HCT116 (cell line): ENCODE data around the gene SSNA1. TPM values are rescaled to one million over a fixed set of nuclear protein-coding genes. Genes with fewer than 3 reads are reported as not detected.

Experiments
- ATAC-seq: fragments of 200-7000 bp; cut with Tn5 transposase; 2 replicates; pipeline ENCODE4 v1.9.1; 2020; ENCODE audit warnings: mild to moderate bottlenecking, moderate library complexity
- BruUV-seq: library from RNA; stranded (reverse); fragments of 400-500 nt; replicated peaks from 2 replicates; lab custom pipeline; 2021; lab: Mats Ljungman, UMichigan
- CTCF ChIA-PET: fragments of 300-600 bp; sonication (Branson Sonifier 250); formaldehyde crosslinking; loops from one replicate; lab custom pipeline; 2021; ENCODE audit warnings: antibody characterized with exemption; lab: Charles Lee
- POLR2A ChIA-PET: fragments of 300-600, 350-600 bp; sonication (Branson Sonifier 250); formaldehyde crosslinking; loops from one replicate; lab custom pipeline; 2021; ENCODE audit warnings: antibody characterized with exemption; lab: Charles Lee
- RAD21 ChIA-PET, 2 experiments: fragments of 300-600 bp; sonication (Branson Sonifier 250); formaldehyde crosslinking; loops; one replicate each; lab custom pipeline; 2023; ENCODE audit warnings: low total read pairs in 2 of 2; ENCODE audit not compliant: uncharacterized antibody in 2 of 2, unreplicated experiment in 2 of 2, low non-redundant PET in 1 of 2; lab: Charles Lee
- DNase-seq: peaks from one replicate; pipeline ENCODE4 v3.0.0-alpha.2; 2010; ENCODE audit warnings: low read depth, low spot score
- H2AFZ ChIP-seq: fragments of 200-600 bp; shearing (Covaris generic), sonication (generic); 2 replicates; pipeline ENCODE4 v1.6.1; 2017; ENCODE audit warnings: low read depth, mixed run types, mixed read lengths, antibody characterized with exemption, low read length; ENCODE audit not compliant: poor library complexity, severe bottlenecking
- H3K27ac ChIP-seq: 2 replicates; pipeline ENCODE4 v1.5.1; 2012; ENCODE audit warnings: low read depth, low read length
- H3K27me3 ChIP-seq: fragments of 200-600 bp; sonication (generic); 2 replicates; pipeline ENCODE4 v1.6.1; 2016; ENCODE audit warnings: mixed run types, low read length, mixed read lengths; ENCODE audit not compliant: insufficient read depth
- H3K36me3 ChIP-seq, 2 experiments: fragments of 200-500 bp in 1 of 2; fragments of 200-600 bp in 1 of 2; sonication (Bioruptor generic) in 1 of 2; sonication (generic) in 1 of 2; 2 replicates each; pipeline versions ENCODE4 v1.5.1 to v1.6.1; 2014 to 2016; ENCODE audit warnings: low read length in 2 of 2, inconsistent platforms in 1 of 2, mixed read lengths in 1 of 2, mixed run types in 1 of 2; ENCODE audit not compliant: insufficient read depth in 2 of 2, control insufficient read depth in 1 of 2
- H3K4me1 ChIP-seq, 2 experiments: fragments of 200-600 bp in 1 of 2; sonication (generic) in 1 of 2; 2 replicates each; pipeline versions ENCODE4 v1.5.1 to v1.6.1; 2012 to 2017; ENCODE audit warnings: low read length in 2 of 2, inconsistent platforms in 1 of 2, mild to moderate bottlenecking in 1 of 2, mixed read lengths in 1 of 2, mixed run types in 1 of 2, moderate library complexity in 1 of 2; ENCODE audit not compliant: insufficient read depth in 2 of 2, control insufficient read depth in 1 of 2
- H3K4me2 ChIP-seq: fragments of 200-600 bp; sonication (generic); 2 replicates; pipeline ENCODE4 v1.6.1; 2017; ENCODE audit warnings: mixed run types, low read length, mixed read lengths
- H3K4me3 ChIP-seq, 2 experiments: fragments of 200-600 bp in 1 of 2; sonication (generic) in 1 of 2; replicated peaks in 1 of 2; 2 replicates each; pipeline ENCODE4 v1.5.1; 2011 to 2016; ENCODE audit warnings: low read length in 2 of 2, control low read depth in 1 of 2, low read depth in 1 of 2, mild to moderate bottlenecking in 1 of 2, mixed read lengths in 1 of 2, mixed run types in 1 of 2
- H3K79me2 ChIP-seq: fragments of 200-600 bp; sonication (generic); 2 replicates; pipeline ENCODE4 v1.6.1; 2017; ENCODE audit warnings: mild to moderate bottlenecking, mixed run types, low read length, moderate library complexity, mixed read lengths; ENCODE audit not compliant: insufficient read depth
- H3K9ac ChIP-seq: fragments of 200-600 bp; sonication (generic); 2 replicates; pipeline ENCODE4 v1.6.1; 2016; ENCODE audit warnings: low read length, mixed read lengths
- H3K9me2 ChIP-seq: fragments of 200-600 bp; sonication (generic), shearing (Covaris generic); 2 replicates; pipeline ENCODE4 v1.6.1; 2017; ENCODE audit warnings: mixed run types, mild to moderate bottlenecking, moderate library complexity; ENCODE audit not compliant: insufficient read depth
- H3K9me3 ChIP-seq, 2 experiments: fragments of 200-500 bp in 1 of 2; fragments of 200-600 bp in 1 of 2; sonication (Bioruptor generic) in 1 of 2; sonication (generic) in 1 of 2; 2 replicates each; pipeline ENCODE4 v1.6.1; 2014 to 2017; ENCODE audit warnings: low read length in 2 of 2, mixed read lengths in 2 of 2, inconsistent platforms in 1 of 2, low read depth in 1 of 2, mild to moderate bottlenecking in 1 of 2, mixed run types in 1 of 2, moderate library complexity in 1 of 2; ENCODE audit not compliant: control insufficient read depth in 1 of 2, insufficient read depth in 1 of 2
- H4K20me1 ChIP-seq: fragments of 200-600 bp; sonication (generic), shearing (Covaris generic); 2 replicates; pipeline ENCODE4 v1.6.1; 2017; ENCODE audit warnings: mixed run types, mild to moderate bottlenecking, moderate library complexity; ENCODE audit not compliant: insufficient read depth
- CBX3 ChIP-seq: IDR thresholded peaks from 2 replicates; pipeline ENCODE4 v1.6.1; 2012; ENCODE audit warnings: low read depth
- CEBPB ChIP-seq: IDR thresholded peaks from 2 replicates; pipeline ENCODE4 v1.6.1; 2012; ENCODE audit warnings: low read depth
- EGR1 ChIP-seq: IDR thresholded peaks from 2 replicates; pipeline ENCODE4 v1.6.1; 2012; ENCODE audit warnings: low read depth
- EZH2phosphoT487 ChIP-seq: fragments of 200-600 bp; IDR thresholded peaks from 2 replicates; pipeline ENCODE4 v1.6.1; 2018; ENCODE audit warnings: antibody characterized with exemption, borderline replicate concordance
- JUND ChIP-seq: IDR thresholded peaks from 2 replicates; pipeline ENCODE4 v1.6.1; 2012
- POLR2AphosphoS5 ChIP-seq: IDR thresholded peaks from 2 replicates; pipeline ENCODE4 v1.6.1; 2011; ENCODE audit warnings: mild to moderate bottlenecking, low read depth, low read length, moderate library complexity
- SIN3A ChIP-seq: IDR thresholded peaks from 2 replicates; pipeline ENCODE4 v1.6.1; 2012; ENCODE audit warnings: low read depth
- SRF ChIP-seq: IDR thresholded peaks from 2 replicates; pipeline ENCODE4 v1.6.1; 2012; ENCODE audit warnings: low read depth
- ZFX ChIP-seq: fragments of 450-650 bp; IDR thresholded peaks from 2 replicates; pipeline ENCODE4 v1.6.1; 2017
- ZNF274 ChIP-seq: fragments of 200-500 bp; sonication (Bioruptor generic); IDR thresholded peaks from 2 replicates; pipeline ENCODE4 v1.6.1; 2014; ENCODE audit warnings: mild to moderate bottlenecking, low read depth, low read length, inconsistent platforms
- intact Hi-C: fragments of 100-400 bp; cut with micrococcal nuclease; formaldehyde crosslinking; loops from 2 replicates; pipeline ENCODE4 v1.10.0; 2022
- total RNA-seq: library from RNA; stranded (reverse); gene quantifications from one replicate; pipeline ENCODE4 v1.2.1, GENCODE V29; 2021; ENCODE audit not compliant: unreplicated experiment
- TF ChIP-seq, protein P1 (sequence below): IDR thresholded peaks from 2 replicates; pipeline ENCODE4 v1.6.1; 2012
- TF ChIP-seq, protein P2 (sequence below), 3 experiments: fragments of 200-600 bp in 1 of 3; sonication (generic) in 1 of 3; IDR thresholded peaks in 2 of 3; conservative IDR thresholded peaks in 1 of 3; 2 replicates each; pipeline ENCODE4 v1.5.1; 2012 to 2017; ENCODE audit warnings: low read depth in 2 of 3, low read length in 2 of 3, antibody characterized with exemption in 1 of 3, borderline replicate concordance in 1 of 3, control low read depth in 1 of 3, mild to moderate bottlenecking in 1 of 3, mixed read lengths in 1 of 3, mixed run types in 1 of 3, moderate library complexity in 1 of 3; ENCODE audit not compliant: insufficient read depth in 1 of 3
- TF ChIP-seq, protein P3 (sequence below): IDR thresholded peaks from 2 replicates; pipeline ENCODE4 v1.6.1; 2012
- TF ChIP-seq, protein P4 (sequence below): IDR thresholded peaks from 2 replicates; pipeline ENCODE4 v1.6.1; 2012; ENCODE audit warnings: low read depth

The SSNA1 gene
- total RNA-seq, 1 experiment from 2014 or later, result 84.7 TPM

DNA sequence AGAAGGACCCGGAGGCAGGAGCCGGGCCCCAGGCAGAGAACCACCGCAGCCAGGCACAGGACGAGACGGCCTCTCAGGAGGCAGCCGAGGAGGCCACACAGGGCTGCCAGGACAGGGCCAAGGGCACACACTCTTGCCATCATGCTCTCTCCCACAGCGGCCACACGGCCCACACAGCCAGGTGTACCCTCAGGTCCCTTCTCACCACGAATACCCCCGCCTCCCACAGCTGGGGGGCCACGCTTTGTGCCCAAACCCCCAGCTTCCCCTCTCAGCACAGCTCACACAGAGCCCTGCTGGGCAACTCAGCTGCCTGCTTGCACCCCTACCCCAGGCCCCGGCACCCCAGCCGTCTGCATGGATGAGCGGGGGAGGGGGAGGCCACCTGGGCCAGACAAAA lies 5.3 kb downstream of the SSNA1 start:
- Histone ChIP-seq H3K79me2 (peaks cover 33% of the 10 kb centered on the region), H3K9me2 (no peaks in the 10 kb centered on the region), H3K9ac (no peak overlapping the region), H4K20me1 (no peaks in the 10 kb centered on the region), H2AFZ (no peak overlapping the region), H3K36me3 (peaks cover 0 to 6% of the 10 kb centered on the region in 2 experiments; a peak in 1 of 4 replicates), H3K4me1 (peaks cover 30 to 52% of the 10 kb centered on the region in 2 experiments), H3K9me3 (no peaks in the 10 kb centered on the region), H3K27me3 (no peaks in the 10 kb centered on the region), H3K27ac (no peak overlapping the region), H3K4me2 (no peak overlapping the region), H3K4me3 (no peak overlapping the region)
- DNase-seq (no peak), ATAC-seq (no peak)
- ChIA-PET RAD21 (no interaction called here), CTCF (no interaction called here), POLR2A (no interaction called here)
- TF ChIP-seq SRF (no peak), JUND (no peak), EGR1 (no peak), ZNF274 (no peak), CBX3 (no peak)
- TF ChIP-seq, protein P1, sequence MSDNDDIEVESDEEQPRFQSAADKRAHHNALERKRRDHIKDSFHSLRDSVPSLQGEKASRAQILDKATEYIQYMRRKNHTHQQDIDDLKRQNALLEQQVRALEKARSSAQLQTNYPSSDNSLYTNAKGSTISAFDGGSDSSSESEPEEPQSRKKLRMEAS, result no peak
- intact Hi-C loops, result no loop called here
- BruUV-seq, result no TSS peak

DNA sequence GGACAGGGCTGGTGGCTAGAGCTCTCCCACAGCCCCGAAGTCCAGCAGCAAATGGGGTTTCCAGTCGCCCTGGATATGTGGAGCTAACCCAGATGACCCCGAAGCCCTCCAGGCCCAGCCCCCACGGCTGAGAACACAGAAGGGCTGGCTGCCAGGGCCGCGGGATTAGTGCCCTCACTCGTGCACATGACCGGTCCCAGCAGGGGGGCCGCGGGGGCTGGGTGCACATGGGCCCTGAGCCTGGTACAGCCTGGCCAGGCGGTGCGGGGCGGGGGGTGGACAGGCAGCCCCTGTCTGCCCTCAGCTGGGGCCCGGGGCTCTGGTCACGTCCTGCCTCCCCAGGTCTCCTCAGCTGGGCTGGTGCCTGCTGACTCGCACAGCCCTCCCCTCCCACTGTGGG lies 5.9 kb downstream of the SSNA1 start:
- Histone ChIP-seq H3K9me2 (no peaks in the 10 kb centered on the region), H3K4me1 (peaks cover 35 to 57% of the 10 kb centered on the region in 2 experiments), H3K27me3 (no peaks in the 10 kb centered on the region), H4K20me1 (no peaks in the 10 kb centered on the region), H2AFZ (no peak overlapping the region), H3K9me3 (no peaks in the 10 kb centered on the region), H3K36me3 (peaks cover 0 to 6% of the 10 kb centered on the region in 2 experiments; a peak in 1 of 4 replicates), H3K9ac (no peak overlapping the region), H3K4me3 (no peak overlapping the region), H3K4me2 (0 out of 2 replicates have a peak overlapping the region, but pooled peaks have one; percentile 37), H3K27ac (peak overlapping the region; percentile 38; the same call in 1 of the 2 replicates), H3K79me2 (peaks cover 27% of the 10 kb centered on the region)
- intact Hi-C loops, result no loop called here
- CTCF ChIA-PET, result interaction anchor here (1.2 to 1.7 kb wide), 2 partner anchors 33 to 42 kb away, joined by 3 to 4 read pairs; partner anchors contain the start of gene RNF224
- no TSS peak for BruUV-seq
- no peak for ATAC-seq
- RAD21 ChIA-PET, result no interaction called here
- no peak for DNase-seq
- POLR2A ChIA-PET, result interaction anchor here (2.2 kb wide), 1 partner anchor 46 kb away, joined by 6 read pairs; the partner anchor contains the start of gene TUBB4B
- TF ChIP-seq SRF (no peak), ZNF274 (no peak), SIN3A (no peak), CEBPB (no peak), EZH2phosphoT487 (no peak), JUND (no peak), ZFX (no peak), POLR2AphosphoS5 (no peak)
- TF ChIP-seq, protein P2, sequence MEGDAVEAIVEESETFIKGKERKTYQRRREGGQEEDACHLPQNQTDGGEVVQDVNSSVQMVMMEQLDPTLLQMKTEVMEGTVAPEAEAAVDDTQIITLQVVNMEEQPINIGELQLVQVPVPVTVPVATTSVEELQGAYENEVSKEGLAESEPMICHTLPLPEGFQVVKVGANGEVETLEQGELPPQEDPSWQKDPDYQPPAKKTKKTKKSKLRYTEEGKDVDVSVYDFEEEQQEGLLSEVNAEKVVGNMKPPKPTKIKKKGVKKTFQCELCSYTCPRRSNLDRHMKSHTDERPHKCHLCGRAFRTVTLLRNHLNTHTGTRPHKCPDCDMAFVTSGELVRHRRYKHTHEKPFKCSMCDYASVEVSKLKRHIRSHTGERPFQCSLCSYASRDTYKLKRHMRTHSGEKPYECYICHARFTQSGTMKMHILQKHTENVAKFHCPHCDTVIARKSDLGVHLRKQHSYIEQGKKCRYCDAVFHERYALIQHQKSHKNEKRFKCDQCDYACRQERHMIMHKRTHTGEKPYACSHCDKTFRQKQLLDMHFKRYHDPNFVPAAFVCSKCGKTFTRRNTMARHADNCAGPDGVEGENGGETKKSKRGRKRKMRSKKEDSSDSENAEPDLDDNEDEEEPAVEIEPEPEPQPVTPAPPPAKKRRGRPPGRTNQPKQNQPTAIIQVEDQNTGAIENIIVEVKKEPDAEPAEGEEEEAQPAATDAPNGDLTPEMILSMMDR (IDR thresholded peaks at IDR 0.05 in 2 of 3, conservative IDR thresholded peaks at IDR 0.05 in 1 of 3; ENCODE audit: borderline replicate concordance in 1 of 3, insufficient read depth in 1 of 3, low read depth in 2 of 3, low read length in 2 of 3), result no peak
- TF ChIP-seq, protein P3, sequence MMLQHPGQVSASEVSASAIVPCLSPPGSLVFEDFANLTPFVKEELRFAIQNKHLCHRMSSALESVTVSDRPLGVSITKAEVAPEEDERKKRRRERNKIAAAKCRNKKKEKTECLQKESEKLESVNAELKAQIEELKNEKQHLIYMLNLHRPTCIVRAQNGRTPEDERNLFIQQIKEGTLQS, result no peak
- TF ChIP-seq, protein P4, sequence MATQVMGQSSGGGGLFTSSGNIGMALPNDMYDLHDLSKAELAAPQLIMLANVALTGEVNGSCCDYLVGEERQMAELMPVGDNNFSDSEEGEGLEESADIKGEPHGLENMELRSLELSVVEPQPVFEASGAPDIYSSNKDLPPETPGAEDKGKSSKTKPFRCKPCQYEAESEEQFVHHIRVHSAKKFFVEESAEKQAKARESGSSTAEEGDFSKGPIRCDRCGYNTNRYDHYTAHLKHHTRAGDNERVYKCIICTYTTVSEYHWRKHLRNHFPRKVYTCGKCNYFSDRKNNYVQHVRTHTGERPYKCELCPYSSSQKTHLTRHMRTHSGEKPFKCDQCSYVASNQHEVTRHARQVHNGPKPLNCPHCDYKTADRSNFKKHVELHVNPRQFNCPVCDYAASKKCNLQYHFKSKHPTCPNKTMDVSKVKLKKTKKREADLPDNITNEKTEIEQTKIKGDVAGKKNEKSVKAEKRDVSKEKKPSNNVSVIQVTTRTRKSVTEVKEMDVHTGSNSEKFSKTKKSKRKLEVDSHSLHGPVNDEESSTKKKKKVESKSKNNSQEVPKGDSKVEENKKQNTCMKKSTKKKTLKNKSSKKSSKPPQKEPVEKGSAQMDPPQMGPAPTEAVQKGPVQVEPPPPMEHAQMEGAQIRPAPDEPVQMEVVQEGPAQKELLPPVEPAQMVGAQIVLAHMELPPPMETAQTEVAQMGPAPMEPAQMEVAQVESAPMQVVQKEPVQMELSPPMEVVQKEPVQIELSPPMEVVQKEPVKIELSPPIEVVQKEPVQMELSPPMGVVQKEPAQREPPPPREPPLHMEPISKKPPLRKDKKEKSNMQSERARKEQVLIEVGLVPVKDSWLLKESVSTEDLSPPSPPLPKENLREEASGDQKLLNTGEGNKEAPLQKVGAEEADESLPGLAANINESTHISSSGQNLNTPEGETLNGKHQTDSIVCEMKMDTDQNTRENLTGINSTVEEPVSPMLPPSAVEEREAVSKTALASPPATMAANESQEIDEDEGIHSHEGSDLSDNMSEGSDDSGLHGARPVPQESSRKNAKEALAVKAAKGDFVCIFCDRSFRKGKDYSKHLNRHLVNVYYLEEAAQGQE, result no peak
- TF ChIP-seq, protein P1, result no peak
